Measurements from ENCODE around the gene HAPLN1.
A peak's percentile ranks its signal among the peaks of the same experiment; 100 is the strongest.

HAPLN1 gene

GRCh38 chr5:83724935-83725334, 4.3 kb upstream of the HAPLN1 start:
- no peak overlapping the region for H3K23ac ChIP-seq (ENCODE audit: low read length)
- H3K27me3 ChIP-seq (ENCODE audit: insufficient read depth, low read length): no peaks in the 10 kb centered on the region
- no peak overlapping the region for H4K12ac ChIP-seq (ENCODE audit: low read depth, low read length)
- no CpG with 5 or more reads among the region's 2 CpGs for WGBS (ENCODE audit: extremely low coverage, insufficient coverage, insufficient read length)
- peak overlapping the region; percentile 32 for H3K27ac ChIP-seq (ENCODE audit: low read depth, low read length)
- peaks cover 8 to 18% of the 10 kb centered on the region in 2 experiments for H3K4me1 ChIP-seq (ENCODE audit: control insufficient read depth in 1 of 2, insufficient read depth in 2 of 2, low read length in 2 of 2)
- H4K91ac ChIP-seq (ENCODE audit: low read depth, low read length): no peak overlapping the region
- no peak overlapping the region for H3K18ac ChIP-seq (ENCODE audit: low read length)
- H3K9me3 ChIP-seq (ENCODE audit: insufficient read depth, low read depth, low read length): no peaks in the 10 kb centered on the region
- peak overlapping the region; percentile 19 for H3K4me2 ChIP-seq (ENCODE audit: low read length)
- H3K36me3 ChIP-seq (ENCODE audit: control insufficient read depth in 1 of 2, insufficient read depth in 2 of 2, low read length in 2 of 2): no peaks in the 10 kb centered on the region
- no peak overlapping the region for H3K4ac ChIP-seq (ENCODE audit: low read depth, low read length)
- H4K8ac ChIP-seq (ENCODE audit: low read depth, low read length): no peak overlapping the region
- peaks cover 4% of the 10 kb centered on the region for H3K79me2 ChIP-seq (ENCODE audit: control insufficient read depth, insufficient read depth, low read length, poor library complexity)
- H2BK120ac ChIP-seq (ENCODE audit: insufficient read depth, low read length, poor library complexity): no peak overlapping the region
- H3K14ac ChIP-seq (ENCODE audit: low read length): no peak overlapping the region
- peak in 1 of 2 donors; percentile 46 for DNase-seq
- no peak overlapping the region for H3K4me3 ChIP-seq (ENCODE audit: low read depth, low read length)
- no peak overlapping the region for H2AK5ac ChIP-seq (ENCODE audit: low read length)
- H2BK5ac ChIP-seq (ENCODE audit: low read depth, low read length, poor library complexity): no peak overlapping the region
- no peak overlapping the region for H2BK12ac ChIP-seq (ENCODE audit: low read length)
- peaks cover 19% of the 10 kb centered on the region for H3K79me1 ChIP-seq (ENCODE audit: low read length)
- H2AFZ ChIP-seq (ENCODE audit: insufficient read depth, low read length, poor library complexity): no peak overlapping the region
- H3K9ac ChIP-seq (ENCODE audit: low read length): no peak overlapping the region

DNA sequence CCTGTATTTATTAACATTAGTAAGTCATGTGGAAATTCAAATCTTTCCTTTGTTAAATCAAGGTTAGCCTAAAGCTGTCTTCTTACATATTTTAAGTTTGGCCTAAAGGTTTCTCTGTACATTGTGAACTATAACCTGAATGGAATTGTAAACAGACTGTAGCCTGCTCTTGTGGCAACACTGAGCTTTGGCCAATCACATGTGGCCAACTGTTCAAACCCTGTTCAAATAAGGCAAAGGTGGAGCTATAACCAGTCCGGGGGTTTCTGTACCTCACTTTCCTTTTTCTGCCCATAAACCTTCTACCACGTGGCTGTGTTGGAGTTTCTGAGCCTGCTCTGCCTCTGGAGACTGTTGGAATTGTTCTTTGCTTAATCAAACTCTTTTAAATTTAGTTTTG, 3.3 kb upstream of the HAPLN1 start:
- H2AK5ac ChIP-seq (ENCODE audit: low read length): no peak overlapping the region
- no peak overlapping the region for H3K4me3 ChIP-seq (ENCODE audit: low read depth, low read length)
- no peak overlapping the region for H2AFZ ChIP-seq (ENCODE audit: insufficient read depth, low read length, poor library complexity)
- peak overlapping the region; percentile 31 for H2BK5ac ChIP-seq (ENCODE audit: low read depth, low read length, poor library complexity)
- no peaks in the 10 kb centered on the region for H3K27me3 ChIP-seq (ENCODE audit: insufficient read depth, low read length)
- H4K91ac ChIP-seq (ENCODE audit: low read depth, low read length): no peak overlapping the region
- no peak overlapping the region for H3K9ac ChIP-seq (ENCODE audit: low read length)
- no peak overlapping the region for H3K4ac ChIP-seq (ENCODE audit: low read depth, low read length)
- H3K79me1 ChIP-seq (ENCODE audit: low read length): peaks cover 19% of the 10 kb centered on the region
- no peak overlapping the region for H4K8ac ChIP-seq (ENCODE audit: low read depth, low read length)
- peak overlapping the region; percentile 52 for H2BK120ac ChIP-seq (ENCODE audit: insufficient read depth, low read length, poor library complexity)
- no peaks in the 10 kb centered on the region for H3K36me3 ChIP-seq (ENCODE audit: control insufficient read depth in 1 of 2, insufficient read depth in 2 of 2, low read length in 2 of 2)
- no peak overlapping the region for H3K18ac ChIP-seq (ENCODE audit: low read length)
- H3K27ac ChIP-seq (ENCODE audit: low read depth, low read length): peak overlapping the region; percentile 4
- no peaks in the 10 kb centered on the region for H3K9me3 ChIP-seq (ENCODE audit: insufficient read depth, low read depth, low read length)
- H3K14ac ChIP-seq (ENCODE audit: low read length): no peak overlapping the region
- H3K23ac ChIP-seq (ENCODE audit: low read length): no peak overlapping the region
- H3K4me1 ChIP-seq (ENCODE audit: control insufficient read depth in 1 of 2, insufficient read depth in 2 of 2, low read length in 2 of 2): peaks cover 8 to 18% of the 10 kb centered on the region in 2 experiments
- no peak overlapping the region for H3K4me2 ChIP-seq (ENCODE audit: low read length)
- H3K79me2 ChIP-seq (ENCODE audit: control insufficient read depth, insufficient read depth, low read length, poor library complexity): peaks cover 4% of the 10 kb centered on the region
- no CpG with 5 or more reads among the region's 2 CpGs for WGBS (ENCODE audit: extremely low coverage, insufficient coverage, insufficient read length)
- DNase-seq: no peak
- H4K12ac ChIP-seq (ENCODE audit: low read depth, low read length): no peak overlapping the region
- peak overlapping the region; percentile 23 for H2BK12ac ChIP-seq (ENCODE audit: low read length)

- H2AK5ac ChIP-seq (ENCODE audit: low read length): no peak overlapping the region
- peaks cover 4% of the 10 kb centered on the region for H3K79me2 ChIP-seq (ENCODE audit: control insufficient read depth, insufficient read depth, low read length, poor library complexity)
- H3K23ac ChIP-seq (ENCODE audit: low read length): no peak overlapping the region
- DNase-seq: no peak
- H3K18ac ChIP-seq (ENCODE audit: low read length): no peak overlapping the region
- no peak overlapping the region for H3K27ac ChIP-seq (ENCODE audit: low read depth, low read length)
- no peak overlapping the region for H3K4ac ChIP-seq (ENCODE audit: low read depth, low read length)
- no peak overlapping the region for H4K12ac ChIP-seq (ENCODE audit: low read depth, low read length)
- no peaks in the 10 kb centered on the region for H3K9me3 ChIP-seq (ENCODE audit: insufficient read depth, low read depth, low read length)
- no peak overlapping the region for H2AFZ ChIP-seq (ENCODE audit: insufficient read depth, low read length, poor library complexity)
- no peak overlapping the region for H4K8ac ChIP-seq (ENCODE audit: low read depth, low read length)
- H3K36me3 ChIP-seq (ENCODE audit: control insufficient read depth in 1 of 2, insufficient read depth in 2 of 2, low read length in 2 of 2): no peaks in the 10 kb centered on the region
- no peak overlapping the region for H3K14ac ChIP-seq (ENCODE audit: low read length)
- no peak overlapping the region for H2BK12ac ChIP-seq (ENCODE audit: low read length)
- H3K4me3 ChIP-seq (ENCODE audit: low read depth, low read length): no peak overlapping the region
- no peaks in the 10 kb centered on the region for H3K27me3 ChIP-seq (ENCODE audit: insufficient read depth, low read length)
- H2BK120ac ChIP-seq (ENCODE audit: insufficient read depth, low read length, poor library complexity): no peak overlapping the region
- WGBS (ENCODE audit: extremely low coverage, insufficient coverage, insufficient read length): no CpG with 5 or more reads among the region's 7 CpGs
- peaks cover 8 to 18% of the 10 kb centered on the region in 2 experiments for H3K4me1 ChIP-seq (ENCODE audit: control insufficient read depth in 1 of 2, insufficient read depth in 2 of 2, low read length in 2 of 2)
- no peak overlapping the region for H3K9ac ChIP-seq (ENCODE audit: low read length)
- no peak overlapping the region for H3K4me2 ChIP-seq (ENCODE audit: low read length)
- no peak overlapping the region for H4K91ac ChIP-seq (ENCODE audit: low read depth, low read length)
- H2BK5ac ChIP-seq (ENCODE audit: low read depth, low read length, poor library complexity): no peak overlapping the region
- H3K79me1 ChIP-seq (ENCODE audit: low read length): peaks cover 19% of the 10 kb centered on the region
These were observed 2.4 kb upstream of the HAPLN1 start for GRCh38 chr5:83723031-83723430.

DNA sequence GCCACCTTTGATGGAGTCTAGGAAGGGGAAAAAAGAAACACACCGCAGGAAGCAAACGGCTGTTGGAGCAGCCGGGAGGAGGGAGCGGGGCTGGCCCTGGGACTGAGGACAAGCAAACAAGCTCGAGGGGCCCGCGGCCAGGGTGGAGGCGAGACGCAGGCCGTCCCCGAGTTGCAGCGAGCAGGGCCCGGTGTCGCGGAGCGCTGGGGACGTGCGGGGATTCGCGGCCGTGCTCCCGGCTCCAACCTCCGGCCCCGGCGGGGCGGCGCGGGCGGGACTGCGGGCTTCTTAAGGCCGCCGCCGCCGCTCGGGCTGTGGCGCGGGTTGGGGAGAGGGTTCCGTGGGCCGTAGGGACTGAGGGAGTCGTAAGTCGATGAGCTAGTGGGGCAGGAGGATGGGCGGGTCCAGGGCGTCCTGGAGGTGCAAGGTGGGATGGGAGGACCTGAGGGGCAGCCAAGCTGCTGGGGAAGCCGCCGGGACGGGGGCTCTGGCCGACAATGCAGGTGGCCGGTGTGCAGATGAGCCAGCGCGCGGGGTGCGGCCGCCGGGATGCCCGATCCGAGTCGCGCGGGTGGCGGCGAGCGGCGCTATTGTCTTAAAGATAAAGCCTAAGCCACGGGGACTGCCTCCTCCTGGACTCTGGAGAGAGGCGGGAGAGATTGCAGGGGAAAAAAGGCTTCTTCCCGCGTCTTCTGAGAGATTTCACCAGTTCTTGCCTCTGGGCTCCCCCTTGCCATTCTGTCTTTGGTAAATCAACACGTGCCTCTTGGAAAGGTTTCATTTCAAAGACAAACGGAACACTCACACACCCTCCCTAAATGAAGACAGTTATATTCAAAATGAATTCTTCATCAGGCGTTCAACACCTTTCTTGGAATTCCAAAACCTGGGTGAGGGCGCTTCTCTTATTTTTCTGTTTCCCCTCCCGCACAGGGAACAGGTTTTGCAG, 1.6 kb upstream of the HAPLN1 start:
- H3K4me1 ChIP-seq (ENCODE audit: control insufficient read depth in 1 of 2, insufficient read depth in 2 of 2, low read length in 2 of 2): peaks cover 8 to 18% of the 10 kb centered on the region in 2 experiments
- H2BK120ac ChIP-seq (ENCODE audit: insufficient read depth, low read length, poor library complexity): peak overlapping the region; percentile 50
- peaks cover 19% of the 10 kb centered on the region for H3K79me1 ChIP-seq (ENCODE audit: low read length)
- H3K79me2 ChIP-seq (ENCODE audit: control insufficient read depth, insufficient read depth, low read length, poor library complexity): peaks cover 4% of the 10 kb centered on the region
- peak overlapping the region; percentile 15 for H2BK5ac ChIP-seq (ENCODE audit: low read depth, low read length, poor library complexity)
- peak; percentile 5 to 47 for DNase-seq
- H3K27me3 ChIP-seq (ENCODE audit: insufficient read depth, low read length): no peaks in the 10 kb centered on the region
- H4K8ac ChIP-seq (ENCODE audit: low read depth, low read length): peak overlapping the region; percentile 75
- H3K23ac ChIP-seq (ENCODE audit: low read length): no peak overlapping the region
- H3K36me3 ChIP-seq (ENCODE audit: control insufficient read depth in 1 of 2, insufficient read depth in 2 of 2, low read length in 2 of 2): no peaks in the 10 kb centered on the region
- H3K18ac ChIP-seq (ENCODE audit: low read length): peak overlapping the region; percentile 5
- no peak overlapping the region for H2AK5ac ChIP-seq (ENCODE audit: low read length)
- peak overlapping the region; percentile 78 for H3K4me3 ChIP-seq (ENCODE audit: low read depth, low read length)
- peak overlapping the region; percentile 62 for H4K91ac ChIP-seq (ENCODE audit: low read depth, low read length)
- no CpG with 5 or more reads among the region's 72 CpGs for WGBS (ENCODE audit: extremely low coverage, insufficient coverage, insufficient read length)
- no peaks in the 10 kb centered on the region for H3K9me3 ChIP-seq (ENCODE audit: insufficient read depth, low read depth, low read length)
- H3K14ac ChIP-seq (ENCODE audit: low read length): peak overlapping the region; percentile 29
- peak overlapping the region; percentile 63 for H2BK12ac ChIP-seq (ENCODE audit: low read length)
- peak overlapping the region; percentile 62 for H3K27ac ChIP-seq (ENCODE audit: low read depth, low read length)
- peak overlapping the region; percentile 82 for H3K9ac ChIP-seq (ENCODE audit: low read length)
- H4K12ac ChIP-seq (ENCODE audit: low read depth, low read length): peak overlapping the region; percentile 57
- H2AFZ ChIP-seq (ENCODE audit: insufficient read depth, low read length, poor library complexity): peak overlapping the region; percentile 27
- H3K4me2 ChIP-seq (ENCODE audit: low read length): peak overlapping the region; percentile 90
- no peak overlapping the region for H3K4ac ChIP-seq (ENCODE audit: low read depth, low read length)

Measured in trophoblast cell (in vitro differentiated cells and primary cell).